K562 (cell line): ENCODE results near the gene MYL6B. TPM values are rescaled to one million over a fixed set of nuclear protein-coding genes. Genes with fewer than 3 reads are reported as not detected.

Experiments
- ATAC-seq: fragments of 200-7000 bp; cut with Tn5 transposase; 3 replicates; pipeline ENCODE4 v1.9.1; 2020; ENCODE audit warnings: moderate library complexity
- BruUV-seq: library from RNA; stranded (reverse); fragments of 400-500 nt; replicated peaks from 2 replicates; lab custom pipeline; 2021; lab: Mats Ljungman, UMichigan
- CTCF ChIA-PET: fragments of 300-600 bp; formaldehyde crosslinking; extraction: SDS; loops from one replicate; lab custom pipeline; 2021; ENCODE audit warnings: low intra/inter-chr PET ratio; lab: Yijun Ruan, JAX
- POLR2A ChIA-PET: fragments of 300-600, 350-650 bp; sonication (Branson Sonifier 250); formaldehyde crosslinking; extraction: SDS; loops from one replicate; lab custom pipeline; 2021; ENCODE audit warnings: antibody characterized with exemption, inconsistent platforms; lab: Yijun Ruan, JAX
- DNase-seq, 4 experiments: peaks; one replicate each; pipeline versions ENCODE4 v3.0.0 to v3.0.0-alpha.2; 2011 to 2018; ENCODE audit warnings: low spot score in 3 of 4, mixed read lengths in 3 of 4; ENCODE audit errors: extremely low read depth in 1 of 4
- FAIRE-seq: peaks from 2 replicates; lab custom pipeline; 2011; peaks lifted over from hg19 to GRCh38; lab: Jason Lieb, UNC
- H2AFZ ChIP-seq: 2 replicates; pipeline ENCODE4 v1.6.0; 2011; ENCODE audit warnings: low read depth, low read length, control low read depth, inconsistent platforms
- H3K27ac ChIP-seq: fragments of 200-600 bp; 3 replicates; pipeline ENCODE4 v1.8.0; 2011; ENCODE audit warnings: low read depth, mild to moderate bottlenecking, control low read depth, inconsistent platforms, low read length, moderate library complexity, mixed read lengths; ENCODE audit errors: extremely low read depth
- H3K27me3 ChIP-seq, 2 experiments: fragments of 300-600 bp in 1 of 2; 2 replicates in 1 of 2; 3 replicates in 1 of 2; pipeline versions ENCODE4 v1.6.0 to v1.8.0; 2011; ENCODE audit warnings: inconsistent platforms in 2 of 2, low read length in 2 of 2, mild to moderate bottlenecking in 1 of 2, mixed read lengths in 1 of 2, moderate library complexity in 1 of 2; ENCODE audit not compliant: control insufficient read depth in 2 of 2, insufficient read depth in 2 of 2
- H3K36me3 ChIP-seq: fragments of 300-600 bp; 3 replicates; pipeline ENCODE4 v1.8.0; 2011; ENCODE audit warnings: mild to moderate bottlenecking, low read length, inconsistent platforms; ENCODE audit not compliant: control insufficient read depth, insufficient read depth
- H3K4me1 ChIP-seq, 2 experiments: fragments of 200-600 bp in 1 of 2; replicated peaks in 1 of 2; 2 replicates in 1 of 2; 3 replicates in 1 of 2; pipeline versions ENCODE4 v1.5.1 to v1.8.0; 2011; ENCODE audit warnings: inconsistent platforms in 2 of 2, low read length in 2 of 2, mild to moderate bottlenecking in 1 of 2, mixed read lengths in 1 of 2, moderate library complexity in 1 of 2; ENCODE audit not compliant: control insufficient read depth in 2 of 2, insufficient read depth in 2 of 2
- H3K4me2 ChIP-seq: 2 replicates; pipeline ENCODE4 v1.6.1; 2011; ENCODE audit warnings: low read length, control low read depth, inconsistent platforms, mixed read lengths; ENCODE audit not compliant: insufficient read depth
- H3K4me3 ChIP-seq: fragments of 200-600 bp; sonication (generic), shearing (Covaris generic); 2 replicates; pipeline ENCODE4 v1.5.1; 2016; ENCODE audit warnings: control low read depth, inconsistent platforms
- H3K79me2 ChIP-seq: fragments of 200-600 bp; 3 replicates; pipeline ENCODE4 v1.8.0; 2011; ENCODE audit warnings: low read length, inconsistent platforms; ENCODE audit not compliant: control insufficient read depth, insufficient read depth
- H3K9ac ChIP-seq, 2 experiments: 2 replicates each; pipeline versions ENCODE4 v1.6.0 to v1.6.1; 2011; ENCODE audit warnings: low read depth in 2 of 2, low read length in 2 of 2, control low read depth in 1 of 2, inconsistent platforms in 1 of 2, mild to moderate bottlenecking in 1 of 2, mixed read lengths in 1 of 2; ENCODE audit not compliant: insufficient read depth in 1 of 2
- H3K9me1 ChIP-seq: one replicate; pipeline ENCODE4 v1.6.0; 2011; ENCODE audit warnings: inconsistent platforms, mild to moderate bottlenecking, low read length, moderate library complexity; ENCODE audit not compliant: control insufficient read depth, insufficient read depth
- H3K9me3 ChIP-seq: replicated peaks from 2 replicates; pipeline ENCODE4 v1.5.1; 2011; ENCODE audit warnings: low read depth, low read length, inconsistent platforms; ENCODE audit not compliant: control insufficient read depth, insufficient read depth
- H4K20me1 ChIP-seq: replicated peaks from 2 replicates; pipeline ENCODE4 v1.6.1; 2011; ENCODE audit warnings: low read length, inconsistent platforms, mixed read lengths; ENCODE audit not compliant: control insufficient read depth, insufficient read depth
- BRD9 ChIP-seq: fragments of 450-650 bp; IDR thresholded peaks from 2 replicates; pipeline ENCODE4 v1.6.1; 2018; ENCODE audit warnings: low read depth; ENCODE audit not compliant: partially characterized antibody
- CLOCK ChIP-seq: fragments of 250-450 bp; sonication (Bioruptor Pico); IDR thresholded peaks from 2 replicates; pipeline ENCODE4 v1.4.0; 2020; ENCODE audit warnings: mild to moderate bottlenecking, moderate library complexity, borderline replicate concordance
- CTCF ChIP-seq, 3 experiments: IDR thresholded peaks in 2 of 3; conservative IDR thresholded peaks in 1 of 3; 2 replicates each; pipeline ENCODE4 v1.5.1; 2011 to 2012; ENCODE audit warnings: low read length in 3 of 3, mild to moderate bottlenecking in 3 of 3, control low read depth in 2 of 3, improper control_type of control experiment in 1 of 3, inconsistent platforms in 1 of 3, low read depth in 1 of 3, mixed read lengths in 1 of 3, moderate library complexity in 1 of 3; ENCODE audit not compliant: insufficient read depth in 2 of 3
- FOXP1 ChIP-seq: sonication (generic); formaldehyde crosslinking; IDR thresholded peaks from 2 replicates; pipeline ENCODE4 v1.8.0; 2022; ENCODE audit warnings: mild to moderate bottlenecking, missing genetic modification reagents
- NCOA1 ChIP-seq: fragments of 450-650 bp; IDR thresholded peaks from 2 replicates; pipeline ENCODE4 v1.6.1; 2016; ENCODE audit warnings: low read depth
- NFE2 ChIP-seq: IDR thresholded peaks from 2 replicates; pipeline ENCODE4 v1.6.1; 2014; ENCODE audit warnings: antibody characterized with exemption, low read depth
- PKNOX1 ChIP-seq: fragments of 450-650 bp; IDR thresholded peaks from 2 replicates; pipeline ENCODE4 v1.6.1; 2016
- SRF ChIP-seq, 2 experiments: fragments of 250-450, 450-650 bp in 1 of 2; sonication (Bioruptor Pico) in 1 of 2; sonication (generic) in 1 of 2; formaldehyde crosslinking; IDR thresholded peaks; 2 replicates each; pipeline versions ENCODE4 v1.5.0 to v1.5.1; 2020 to 2022; ENCODE audit warnings: mild to moderate bottlenecking in 1 of 2, missing genetic modification reagents in 1 of 2
- ZC3H4 ChIP-seq: sonication (generic); formaldehyde crosslinking; IDR thresholded peaks from 2 replicates; pipeline ENCODE4 v1.9.0; 2021; ENCODE audit warnings: missing genetic modification reagents, borderline replicate concordance
- ZNF184 ChIP-seq: sonication (generic); formaldehyde crosslinking; IDR thresholded peaks from 2 replicates; pipeline ENCODE4 v1.5.0; 2020; ENCODE audit warnings: missing genetic modification reagents
- ZNF263 ChIP-seq: sonication (generic); formaldehyde crosslinking; IDR thresholded peaks from 2 replicates; pipeline ENCODE4 v1.8.0; 2022; ENCODE audit warnings: mild to moderate bottlenecking, missing genetic modification reagents, borderline replicate concordance
- ZNF75A ChIP-seq: fragments of 450-650 bp; formaldehyde crosslinking; IDR thresholded peaks from 2 replicates; pipeline ENCODE4 v1.4.0; 2020; ENCODE audit warnings: mild to moderate bottlenecking
- WGBS: fragments of 100-300 bp; shearing (Covaris generic); methylation state at CpG from one replicate; pipeline ENCODE4 v1.1.6; 2016; ENCODE audit warnings: low coverage, mixed read lengths; ENCODE audit not compliant: insufficient coverage; ENCODE audit errors: missing lambda C conversion rate; 5-methylcytosine and 5-hydroxymethylcytosine counted together
- in situ Hi-C: fragments of 300-500 bp; cut with MboI; formaldehyde crosslinking; loops from 4 replicates; pipeline ENCODE4 v1.15.0; 2018; ENCODE audit warnings: inconsistent platforms, mixed read lengths
- intact Hi-C: fragments of 100-400 bp; cut with micrococcal nuclease; formaldehyde crosslinking; loops from 2 replicates; pipeline ENCODE4 v1.14.2; 2022
- polyA plus RNA-seq, 8 experiments: library from polyadenylated mRNA; depleted of rRNA in 4 of 8; stranded (reverse) in 5 of 8; unstranded in 3 of 8; fragments of >200 nt; fragmentation: Nextera tagmentation in 2 of 8; fragmentation: Illumina TruSeq in 1 of 8; extraction: Ambion mirVana in 2 of 8; extraction: Trizol in 1 of 8; gene quantifications; 2 replicates each; pipeline versions ENCODE4 v1.2.1 to v1.2.3, GENCODE V29; 2011 to 2014; ENCODE audit warnings: inconsistent platforms in 1 of 8, missing spikeins in 1 of 8
- total RNA-seq, 7 experiments: library from RNA; depleted of rRNA in 6 of 7; stranded (reverse); fragments of >200 nt in 6 of 7; fragmentation: Illumina TruSeq in 2 of 7; extraction: Trizol in 2 of 7; gene quantifications; 2 replicates each; pipeline versions ENCODE4 v1.2.1 to v1.2.3, GENCODE V29; 2011 to 2021; ENCODE audit warnings: low replicate concordance in 1 of 7
- TF ChIP-seq, protein P1 (sequence below): sonication (generic); IDR thresholded peaks from 2 replicates; pipeline ENCODE4 v1.6.1; 2016

The MYL6B gene
- total and polyA plus RNA-seq, 9 of the 15 experiments (the other 6 are each of a cell fraction or from before 2014, with no cell fraction given), result 42.8 to 77.3 (median 68.6) TPM

GRCh38 chr12:56105609-56105902 lies 46.8 kb upstream of the MYL6B start:
- Histone ChIP-seq H3K4me1 (peaks cover 11 to 25% of the 10 kb centered on the region in 2 experiments; a peak in 4 of 5 replicates), H3K9me1 (no peaks in the 10 kb centered on the region), H3K9ac (peak overlapping the region; percentile 98 to 99), H2AFZ (no peak overlapping the region), H3K4me2 (peak overlapping the region; percentile 99), H3K9me3 (0 out of 2 replicates have a peak, but pooled peaks cover 5% of the 10 kb centered on the region), H3K27ac (peak overlapping the region; percentile 99), H3K27me3 (no peaks in the 10 kb centered on the region), H4K20me1 (peaks cover 10% of the 10 kb centered on the region), H3K36me3 (peaks cover 54% of the 10 kb centered on the region), H3K4me3 (peak overlapping the region; percentile 97), H3K79me2 (peaks cover 47% of the 10 kb centered on the region)
- FAIRE-seq (peak; percentile 11), ATAC-seq (no peak), DNase-seq (peak in 1 of 4 experiments; percentile 2)
- in situ Hi-C loops, result no loop called here
- BruUV-seq, result no TSS peak
- ChIA-PET CTCF (no interaction called here), POLR2A (interaction anchor here (1.2 to 7.8 kb wide), 3 partner anchors 9 to 25 kb away, joined by 5 to 125 read pairs (median 10); partner anchors contain the start of genes RPL41 and ZC3H10)
- intact Hi-C loops, result loop anchor here (2.0 kb wide), 1 partner anchor 23 kb away; no protein-coding TSS in a partner anchor
- WGBS, result 0% methylated on average over 2 of the region's 2 CpGs
- TF ChIP-seq NCOA1 (no peak), ZC3H4 (CRISPR knock-in tag) (no peak), BRD9 (peak; percentile 9), ZNF75A (CRISPR knock-in tag) (no peak), NFE2 (0 out of 2 replicates have a peak, but pooled peaks have one; percentile 26), CTCF (IDR thresholded peaks at IDR 0.05 in 2 of 3, conservative IDR thresholded peaks at IDR 0.05 in 1 of 3; ENCODE audit: insufficient read depth in 2 of 3, low read depth in 1 of 3, low read length in 3 of 3) (0 out of 6 replicates have a peak, but pooled peaks of 1 of the 3 experiments have one; percentile 4), PKNOX1 (peak; percentile 79), ZNF263 (CRISPR knock-in tag) (peak; percentile 81; the same call in 1 of the 2 replicates), ZNF184 (peak; percentile 96), FOXP1 (0 out of 2 replicates have a peak, but pooled peaks have one; percentile 5), CLOCK (no peak), SRF (CRISPR knock-in tag; IDR thresholded peaks at IDR 0.05) (0 out of 4 replicates have a peak, but pooled peaks of 1 of the 2 experiments have one; percentile 2)
- TF ChIP-seq, protein P1, sequence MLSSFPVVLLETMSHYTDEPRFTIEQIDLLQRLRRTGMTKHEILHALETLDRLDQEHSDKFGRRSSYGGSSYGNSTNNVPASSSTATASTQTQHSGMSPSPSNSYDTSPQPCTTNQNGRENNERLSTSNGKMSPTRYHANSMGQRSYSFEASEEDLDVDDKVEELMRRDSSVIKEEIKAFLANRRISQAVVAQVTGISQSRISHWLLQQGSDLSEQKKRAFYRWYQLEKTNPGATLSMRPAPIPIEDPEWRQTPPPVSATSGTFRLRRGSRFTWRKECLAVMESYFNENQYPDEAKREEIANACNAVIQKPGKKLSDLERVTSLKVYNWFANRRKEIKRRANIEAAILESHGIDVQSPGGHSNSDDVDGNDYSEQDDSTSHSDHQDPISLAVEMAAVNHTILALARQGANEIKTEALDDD, result no peak
